ENCODE measurements around the gene COL16A1.

Gene COL16A1

DNA sequence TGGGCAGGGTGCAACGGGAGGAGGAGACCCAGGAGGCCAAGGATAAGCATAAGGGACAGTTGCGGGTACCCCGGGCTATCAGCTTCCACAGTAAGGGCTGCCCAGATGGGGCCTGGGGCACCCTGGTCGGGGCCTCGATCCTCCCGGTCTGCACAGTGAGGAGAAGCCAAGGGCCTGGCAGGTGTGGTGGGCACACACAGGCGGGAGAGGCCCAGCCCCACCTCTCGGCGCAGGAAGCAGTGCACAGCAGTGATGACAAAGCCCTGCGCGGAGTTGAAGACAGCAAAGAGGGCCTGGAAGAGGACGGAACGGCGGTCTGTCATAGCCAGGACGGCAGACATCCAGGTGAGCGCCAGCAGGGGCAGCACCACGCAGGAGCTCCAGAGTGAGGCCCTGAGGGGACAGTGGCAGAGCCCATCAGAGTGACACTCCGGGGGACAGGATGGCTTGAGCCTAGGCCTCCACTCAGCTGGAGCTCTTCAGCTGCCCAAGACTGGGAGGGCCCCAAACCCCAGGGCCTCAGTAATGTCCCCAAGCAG, 29.0 kb upstream of the COL16A1 start:
- DNase-seq (ENCODE audit: low read depth, low spot score), result no peak
- no peaks in the 10 kb centered on the region for H3K9me3 ChIP-seq (ENCODE audit: control insufficient read depth, insufficient read depth, low read length)
- no peaks in the 10 kb centered on the region for H3K4me1 ChIP-seq (ENCODE audit: control insufficient read depth, insufficient read depth, low read length)
- H3K36me3 ChIP-seq (ENCODE audit: control insufficient read depth, insufficient read depth, low read length), result 0 out of 2 replicates have a peak, but pooled peaks cover 2% of the 10 kb centered on the region
- H3K4me3 ChIP-seq (ENCODE audit: low read length), result no peak overlapping the region; the same call in 1 of the 2 replicates
- no peak overlapping the region for H3K27ac ChIP-seq (ENCODE audit: low read length)
- H3K27me3 ChIP-seq (ENCODE audit: control insufficient read depth, insufficient read depth, low read length), result no peaks in the 10 kb centered on the region
- no CpG with 5 or more reads among the region's 18 CpGs for WGBS (ENCODE audit: insufficient coverage, insufficient read length)

DNA sequence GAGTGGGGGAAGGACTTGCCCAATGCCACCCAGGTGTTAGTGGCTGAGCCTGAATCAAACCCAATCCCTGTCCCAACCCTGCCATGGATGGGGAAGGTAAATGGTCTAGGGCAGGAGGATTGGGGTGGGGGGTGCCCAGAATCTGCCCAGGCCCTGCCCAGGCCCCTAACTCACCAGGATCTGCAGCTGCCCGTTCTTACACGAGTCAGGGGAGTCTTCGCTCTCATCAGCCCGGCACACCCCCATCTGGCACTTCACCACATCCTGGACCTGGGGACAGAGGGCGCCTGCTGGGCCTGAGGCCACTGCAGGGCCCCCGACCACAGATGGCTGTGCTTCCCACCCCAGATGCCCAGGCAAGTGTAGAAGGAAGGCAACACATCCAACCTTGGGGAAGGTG, 28.5 kb upstream of the COL16A1 start:
- no CpG with 5 or more reads among the region's 6 CpGs for WGBS (ENCODE audit: insufficient coverage, insufficient read length)
- Histone ChIP-seq H3K27ac (ENCODE audit: low read length) (no peak overlapping the region), H3K36me3 (ENCODE audit: control insufficient read depth, insufficient read depth, low read length) (0 out of 2 replicates have a peak, but pooled peaks cover 2% of the 10 kb centered on the region), H3K4me1 (ENCODE audit: control insufficient read depth, insufficient read depth, low read length) (no peaks in the 10 kb centered on the region), H3K9me3 (ENCODE audit: control insufficient read depth, insufficient read depth, low read length) (no peaks in the 10 kb centered on the region), H3K4me3 (ENCODE audit: low read length) (no peak overlapping the region), H3K27me3 (ENCODE audit: control insufficient read depth, insufficient read depth, low read length) (no peaks in the 10 kb centered on the region)
- DNase-seq (ENCODE audit: low read depth, low spot score), result no peak

DNA sequence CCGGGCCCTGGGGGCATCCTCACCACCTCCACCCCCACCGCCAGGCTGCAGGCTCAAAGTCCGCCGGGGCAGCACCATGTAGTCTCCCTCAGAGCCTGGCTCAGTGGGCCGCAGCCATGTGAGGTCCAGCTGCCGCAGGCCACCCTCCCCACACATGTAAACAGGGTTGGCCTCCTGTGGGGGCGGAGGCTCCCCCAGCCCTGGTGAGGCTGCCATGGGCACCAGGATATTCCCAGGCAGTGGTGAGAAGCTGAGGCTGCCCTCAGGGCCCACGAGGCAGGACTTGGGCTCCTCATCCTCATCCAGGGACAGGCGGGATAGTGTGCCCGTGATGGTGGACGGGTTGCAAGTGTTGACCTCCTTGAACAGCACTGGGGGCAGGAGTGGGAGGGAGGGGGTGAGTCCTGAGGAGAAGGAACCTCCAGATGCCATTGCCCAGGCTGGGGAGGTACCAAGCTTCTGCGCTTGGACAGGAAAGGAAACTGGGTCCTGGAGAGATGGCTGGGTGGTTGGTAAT, 27.3 kb upstream of the COL16A1 start:
- Histone ChIP-seq H3K27me3 (ENCODE audit: control insufficient read depth, insufficient read depth, low read length) (no peaks in the 10 kb centered on the region), H3K4me1 (ENCODE audit: control insufficient read depth, insufficient read depth, low read length) (no peaks in the 10 kb centered on the region), H3K9me3 (ENCODE audit: control insufficient read depth, insufficient read depth, low read length) (no peaks in the 10 kb centered on the region), H3K36me3 (ENCODE audit: control insufficient read depth, insufficient read depth, low read length) (0 out of 2 replicates have a peak, but pooled peaks cover 2% of the 10 kb centered on the region), H3K27ac (ENCODE audit: low read length) (no peak overlapping the region), H3K4me3 (ENCODE audit: low read length) (no peak overlapping the region)
- no CpG with 5 or more reads among the region's 12 CpGs for WGBS (ENCODE audit: insufficient coverage, insufficient read length)
- no peak for DNase-seq (ENCODE audit: low read depth, low spot score)

DNA sequence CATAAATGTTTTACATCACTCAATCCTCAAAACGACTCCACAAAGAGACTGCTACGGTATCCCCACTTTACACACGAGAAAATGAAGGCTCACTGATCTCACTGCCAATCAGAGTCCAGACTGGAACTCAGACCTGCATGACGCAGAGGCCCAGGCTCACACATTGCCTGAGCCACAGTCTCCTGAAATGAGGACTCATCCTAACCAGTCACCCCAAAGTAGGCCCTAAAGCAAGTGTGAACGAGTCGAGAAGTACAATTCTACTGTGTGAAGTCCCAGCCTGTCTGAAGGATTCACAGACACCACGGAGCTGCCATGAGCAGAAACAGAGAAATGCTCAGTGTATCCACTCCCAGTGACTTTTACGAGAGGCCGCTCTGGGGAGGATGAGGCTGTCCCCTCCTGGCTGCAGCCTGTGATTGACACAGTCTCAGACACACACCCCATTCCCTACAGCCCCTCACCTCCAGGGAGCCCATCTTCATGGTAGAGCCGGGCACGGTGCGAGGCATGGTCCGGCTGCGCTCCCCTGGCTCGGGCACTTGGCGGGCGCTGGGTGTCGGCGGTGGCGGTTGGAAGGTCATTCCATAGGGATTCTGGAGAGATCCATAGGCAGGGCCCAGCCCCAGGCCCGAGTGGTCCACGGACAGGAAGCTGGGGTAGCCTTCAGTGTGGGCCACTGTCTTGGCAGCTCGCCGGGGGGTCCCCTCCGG, 26.7 kb upstream of the COL16A1 start:
- no peaks in the 10 kb centered on the region for H3K27me3 ChIP-seq (ENCODE audit: control insufficient read depth, insufficient read depth, low read length)
- no peak overlapping the region for H3K27ac ChIP-seq (ENCODE audit: low read length)
- no peak for DNase-seq (ENCODE audit: low read depth, low spot score)
- WGBS (ENCODE audit: insufficient coverage, insufficient read length), result no CpG with 5 or more reads among the region's 25 CpGs
- 0 out of 2 replicates have a peak, but pooled peaks cover 2% of the 10 kb centered on the region for H3K36me3 ChIP-seq (ENCODE audit: control insufficient read depth, insufficient read depth, low read length)
- no peak overlapping the region for H3K4me3 ChIP-seq (ENCODE audit: low read length)
- H3K9me3 ChIP-seq (ENCODE audit: control insufficient read depth, insufficient read depth, low read length), result no peaks in the 10 kb centered on the region
- no peaks in the 10 kb centered on the region; the same call in 1 of the 2 replicates for H3K4me1 ChIP-seq (ENCODE audit: control insufficient read depth, insufficient read depth, low read length)

DNA sequence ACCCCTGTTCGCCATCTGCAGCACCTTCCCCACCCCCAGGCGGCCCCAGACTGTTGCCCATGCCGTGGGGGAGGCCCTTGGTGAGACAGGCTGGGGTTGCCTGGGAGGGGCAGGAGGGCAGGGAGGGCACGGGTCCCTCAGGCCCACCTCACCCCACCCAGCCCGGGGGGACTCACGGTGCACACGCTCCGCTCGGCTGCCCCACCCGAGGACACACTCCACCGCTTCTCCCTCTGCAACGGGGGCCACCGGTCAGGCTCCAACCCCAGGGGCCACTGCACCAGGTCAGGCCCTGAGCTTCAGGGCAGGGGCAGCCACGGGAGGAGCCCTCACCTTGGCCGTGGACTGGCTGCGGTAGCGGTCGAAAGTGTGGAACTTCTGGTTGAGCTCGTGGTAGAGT, 24.0 kb upstream of the COL16A1 start:
- no peaks in the 10 kb centered on the region for H3K9me3 ChIP-seq (ENCODE audit: control insufficient read depth, insufficient read depth, low read length)
- no CpG with 5 or more reads among the region's 19 CpGs for WGBS (ENCODE audit: insufficient coverage, insufficient read length)
- DNase-seq (ENCODE audit: low read depth, low spot score), result no peak
- no peak overlapping the region for H3K27ac ChIP-seq (ENCODE audit: low read length)
- H3K36me3 ChIP-seq (ENCODE audit: control insufficient read depth, insufficient read depth, low read length), result 0 out of 2 replicates have a peak, but pooled peaks cover 2% of the 10 kb centered on the region
- H3K4me3 ChIP-seq (ENCODE audit: low read length), result no peak overlapping the region
- no peaks in the 10 kb centered on the region for H3K27me3 ChIP-seq (ENCODE audit: control insufficient read depth, insufficient read depth, low read length)
- peaks cover 2% of the 10 kb centered on the region for H3K4me1 ChIP-seq (ENCODE audit: control insufficient read depth, insufficient read depth, low read length)

DNA sequence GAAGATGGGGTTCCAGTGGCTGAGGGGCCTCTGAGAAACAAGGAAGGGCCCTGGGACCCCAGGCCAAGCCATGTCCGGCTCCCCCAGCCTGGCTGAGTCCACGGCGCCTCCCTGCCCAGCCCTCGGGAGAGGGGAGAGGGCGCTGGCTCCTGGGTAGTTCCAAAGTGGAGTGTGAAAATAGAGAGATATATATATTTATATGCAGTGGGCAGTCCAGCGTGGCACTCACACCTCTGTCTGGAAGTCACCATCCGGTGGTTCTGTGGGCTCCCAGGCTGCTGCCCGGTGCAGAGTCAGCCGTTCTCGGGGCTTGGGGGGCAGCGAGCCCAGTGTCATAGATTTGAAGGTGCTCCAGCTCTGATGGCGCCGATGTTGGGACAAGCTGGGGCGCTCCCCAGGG, 23.4 kb upstream of the COL16A1 start:
- WGBS (ENCODE audit: insufficient coverage, insufficient read length), result no CpG with 5 or more reads among the region's 14 CpGs
- H3K27ac ChIP-seq (ENCODE audit: low read length), result no peak overlapping the region
- DNase-seq (ENCODE audit: low read depth, low spot score), result no peak
- no peaks in the 10 kb centered on the region for H3K9me3 ChIP-seq (ENCODE audit: control insufficient read depth, insufficient read depth, low read length)
- no peaks in the 10 kb centered on the region for H3K27me3 ChIP-seq (ENCODE audit: control insufficient read depth, insufficient read depth, low read length)
- H3K4me1 ChIP-seq (ENCODE audit: control insufficient read depth, insufficient read depth, low read length), result peaks cover 2% of the 10 kb centered on the region
- 0 out of 2 replicates have a peak, but pooled peaks cover 2% of the 10 kb centered on the region for H3K36me3 ChIP-seq (ENCODE audit: control insufficient read depth, insufficient read depth, low read length)
- H3K4me3 ChIP-seq (ENCODE audit: low read length), result no peak overlapping the region

DNA sequence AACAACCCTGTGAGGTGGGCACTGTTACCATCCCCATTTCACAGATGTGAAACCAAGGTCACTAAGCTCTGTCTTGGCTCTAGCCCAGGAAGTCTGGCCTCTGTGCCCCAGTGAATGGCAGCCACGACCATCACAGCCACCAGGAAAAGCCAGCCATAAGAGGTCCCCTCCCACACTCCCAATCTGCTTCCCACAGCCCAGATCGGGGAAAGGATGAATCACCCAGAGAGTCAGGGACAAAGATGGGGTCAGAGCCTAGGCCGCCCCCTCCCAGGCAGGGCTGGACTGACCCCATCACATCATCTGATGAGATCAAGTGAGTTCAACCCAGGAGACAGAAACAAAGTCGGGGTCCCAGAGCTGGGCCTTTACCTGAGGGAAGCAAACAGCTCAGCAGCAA, 22.9 kb upstream of the COL16A1 start:
- Histone ChIP-seq H3K27ac (ENCODE audit: low read length) (no peak overlapping the region), H3K27me3 (ENCODE audit: control insufficient read depth, insufficient read depth, low read length) (no peaks in the 10 kb centered on the region), H3K36me3 (ENCODE audit: control insufficient read depth, insufficient read depth, low read length) (no peaks in the 10 kb centered on the region), H3K4me3 (ENCODE audit: low read length) (no peak overlapping the region), H3K9me3 (ENCODE audit: control insufficient read depth, insufficient read depth, low read length) (no peaks in the 10 kb centered on the region), H3K4me1 (ENCODE audit: control insufficient read depth, insufficient read depth, low read length) (peaks cover 2% of the 10 kb centered on the region)
- no CpG with 5 or more reads among the region's 4 CpGs for WGBS (ENCODE audit: insufficient coverage, insufficient read length)
- DNase-seq (ENCODE audit: low read depth, low spot score), result no peak

DNA sequence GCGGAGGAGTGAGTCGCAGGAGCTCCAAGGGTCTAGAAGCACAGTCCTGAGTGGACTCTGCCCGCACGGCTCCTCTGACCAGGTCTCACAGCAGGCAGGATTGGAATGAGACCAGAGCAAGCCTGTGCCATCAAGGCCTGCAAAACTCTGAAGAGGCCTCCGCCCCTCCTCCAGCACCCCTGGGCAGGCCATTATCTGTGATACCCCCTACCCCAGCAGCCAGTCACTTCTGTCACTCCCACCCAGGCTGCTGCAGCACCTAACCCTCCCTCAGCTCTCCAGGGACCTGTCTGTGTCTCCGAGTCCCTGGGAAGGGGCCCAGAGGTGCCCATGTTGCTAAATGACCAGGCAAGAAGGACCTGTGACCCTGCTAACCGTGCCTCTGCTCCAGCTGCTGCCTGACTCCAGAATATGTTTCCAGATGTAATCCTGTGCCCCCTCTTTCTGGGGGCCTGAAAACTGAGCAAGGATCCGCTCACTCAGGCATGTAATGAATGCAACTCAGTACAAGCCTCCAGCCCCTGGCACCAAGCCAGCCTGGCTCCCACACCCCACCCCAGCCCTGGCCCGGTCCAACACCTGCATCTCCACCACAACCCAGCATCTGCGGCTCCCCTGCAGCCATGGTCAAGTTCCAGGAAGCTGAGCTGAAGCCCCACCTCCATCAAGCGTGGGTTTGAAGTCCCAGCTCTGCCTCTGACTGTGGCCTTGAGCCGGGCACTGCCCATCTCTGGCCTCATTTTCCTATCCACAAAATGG, 22.1 kb upstream of the COL16A1 start:
- H3K27me3 ChIP-seq (ENCODE audit: control insufficient read depth, insufficient read depth, low read length), result no peaks in the 10 kb centered on the region
- H3K4me1 ChIP-seq (ENCODE audit: control insufficient read depth, insufficient read depth, low read length), result peaks cover 2% of the 10 kb centered on the region
- DNase-seq (ENCODE audit: low read depth, low spot score), result no peak
- H3K27ac ChIP-seq (ENCODE audit: low read length), result no peak overlapping the region
- no CpG with 5 or more reads among the region's 12 CpGs for WGBS (ENCODE audit: insufficient coverage, insufficient read length)
- H3K9me3 ChIP-seq (ENCODE audit: control insufficient read depth, insufficient read depth, low read length), result no peaks in the 10 kb centered on the region
- H3K36me3 ChIP-seq (ENCODE audit: control insufficient read depth, insufficient read depth, low read length), result no peaks in the 10 kb centered on the region
- H3K4me3 ChIP-seq (ENCODE audit: low read length), result no peak overlapping the region

DNA sequence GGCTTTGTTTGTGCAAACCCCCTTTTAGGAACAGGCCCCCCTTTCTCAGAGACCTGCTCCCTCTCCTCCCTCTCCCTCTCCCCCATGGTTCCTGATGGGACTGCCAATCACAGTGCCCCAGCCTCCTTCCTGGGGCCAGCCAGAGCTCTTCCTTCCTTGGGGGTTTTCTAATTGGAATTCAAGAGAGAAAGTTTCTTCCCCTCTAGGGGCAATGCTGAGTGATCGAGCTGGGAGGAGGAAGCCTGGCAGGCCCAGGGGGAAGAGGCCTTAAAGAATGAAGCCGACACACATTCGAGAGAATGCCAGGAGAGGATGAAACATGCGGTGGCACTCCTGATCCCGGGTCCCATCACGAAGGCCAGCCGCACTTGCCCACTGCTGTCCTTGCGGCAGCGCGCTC, 21.3 kb upstream of the COL16A1 start:
- Histone ChIP-seq H3K9me3 (ENCODE audit: control insufficient read depth, insufficient read depth, low read length) (no peaks in the 10 kb centered on the region), H3K4me1 (ENCODE audit: control insufficient read depth, insufficient read depth, low read length) (peaks cover 2% of the 10 kb centered on the region), H3K36me3 (ENCODE audit: control insufficient read depth, insufficient read depth, low read length) (no peaks in the 10 kb centered on the region), H3K27me3 (ENCODE audit: control insufficient read depth, insufficient read depth, low read length) (no peaks in the 10 kb centered on the region), H3K27ac (ENCODE audit: low read length) (no peak overlapping the region), H3K4me3 (ENCODE audit: low read length) (no peak overlapping the region)
- DNase-seq (ENCODE audit: low read depth, low spot score), result no peak
- no CpG with 5 or more reads among the region's 10 CpGs for WGBS (ENCODE audit: insufficient coverage, insufficient read length)

DNA sequence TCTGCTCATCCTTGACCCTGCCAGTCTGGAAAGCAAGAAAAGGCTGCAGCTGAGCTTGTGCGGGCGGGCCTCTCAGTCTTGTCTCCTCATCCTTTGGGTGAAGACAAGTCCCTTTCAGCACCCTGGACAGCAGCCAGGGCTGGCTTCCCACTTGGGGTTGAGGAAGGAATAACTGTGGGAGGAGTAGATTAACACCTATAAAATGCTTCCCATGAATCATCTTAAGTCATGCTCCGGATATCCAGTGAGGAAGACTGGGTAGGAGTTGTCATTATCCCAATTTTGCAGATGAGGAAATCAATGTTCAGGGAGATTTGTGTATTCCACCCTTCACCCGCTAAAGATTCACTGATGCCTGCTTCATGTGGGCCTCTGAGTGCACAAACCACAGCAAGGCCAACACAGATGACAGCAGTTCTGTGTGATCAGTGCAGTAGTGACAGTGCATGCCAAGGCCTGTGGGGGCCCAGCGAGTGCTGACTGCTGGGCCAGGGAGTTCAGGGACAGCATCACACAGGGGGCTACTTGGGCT, 20.1 kb upstream of the COL16A1 start:
- H3K27ac ChIP-seq (ENCODE audit: low read length), result no peak overlapping the region
- no peak for DNase-seq (ENCODE audit: low read depth, low spot score)
- no peaks in the 10 kb centered on the region for H3K9me3 ChIP-seq (ENCODE audit: control insufficient read depth, insufficient read depth, low read length)
- WGBS (ENCODE audit: insufficient coverage, insufficient read length), result no CpG with 5 or more reads among the region's 5 CpGs
- H3K27me3 ChIP-seq (ENCODE audit: control insufficient read depth, insufficient read depth, low read length), result no peaks in the 10 kb centered on the region
- H3K4me3 ChIP-seq (ENCODE audit: low read length), result no peak overlapping the region
- H3K4me1 ChIP-seq (ENCODE audit: control insufficient read depth, insufficient read depth, low read length), result peaks cover 2% of the 10 kb centered on the region
- no peaks in the 10 kb centered on the region for H3K36me3 ChIP-seq (ENCODE audit: control insufficient read depth, insufficient read depth, low read length)

Data from iPS DF 6.9 (cell line).